ENCODE data around the gene MYLK.

Gene MYLK

DNA sequence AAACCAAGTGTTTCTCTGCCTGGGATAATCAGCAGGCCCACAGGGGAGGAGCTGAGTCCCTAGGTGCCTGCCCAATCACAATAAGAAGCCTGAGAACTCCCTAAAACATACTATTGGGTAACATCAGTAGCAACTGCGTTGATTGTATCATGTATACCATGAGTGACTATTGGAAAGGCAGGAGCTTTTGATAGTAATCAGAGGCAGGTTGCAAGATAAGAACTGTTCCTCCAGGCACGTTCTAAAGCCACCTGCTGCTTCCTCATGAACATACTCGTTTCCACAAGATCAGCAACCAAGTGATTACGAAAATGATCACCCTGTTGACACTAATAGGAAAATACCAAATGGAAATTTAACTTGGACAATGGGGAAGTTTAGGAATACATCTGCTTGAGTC lies 6.7 kb downstream of the MYLK start:
- DNase-seq = no peak

DNA sequence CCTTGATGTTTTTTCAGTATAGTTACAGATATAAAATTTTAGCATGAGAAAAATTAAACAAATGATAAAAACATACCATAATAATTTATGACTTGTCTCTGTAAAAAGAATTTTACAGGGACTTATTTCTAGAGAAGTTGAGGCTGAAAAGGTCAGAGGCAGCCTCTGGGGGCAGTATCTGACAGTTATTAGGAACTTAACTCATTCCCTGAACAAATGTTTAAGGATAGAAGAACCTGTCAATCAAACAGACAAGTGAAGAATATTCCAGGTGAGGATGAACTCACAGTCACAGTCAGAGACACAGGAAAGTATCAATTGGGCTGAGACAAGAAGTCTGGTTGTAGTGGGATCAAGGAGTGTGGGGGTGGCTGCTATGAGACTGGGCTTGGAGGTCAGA lies 7.3 kb downstream of the MYLK start:
- DNase-seq = no peak

DNA sequence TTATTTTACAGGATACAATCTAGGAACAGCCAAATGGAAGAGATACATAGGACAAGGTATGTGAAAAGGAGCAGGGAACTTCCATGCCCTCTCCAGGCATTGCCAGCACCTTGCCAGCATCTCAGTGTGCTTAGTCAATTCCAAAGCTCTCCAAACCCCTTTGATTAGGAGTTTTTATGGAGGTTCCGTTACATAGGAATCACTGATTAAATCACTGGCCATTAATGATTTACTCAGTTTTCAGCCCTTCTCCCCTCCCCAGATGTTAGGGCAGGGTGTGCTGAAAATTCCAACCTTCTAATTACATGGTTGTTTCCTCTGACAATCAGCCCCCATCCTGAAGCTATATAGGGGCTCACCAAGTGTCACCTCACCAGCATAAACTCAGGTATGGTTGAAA lies 11.5 kb downstream of the MYLK start:
- no peak for DNase-seq

DNA sequence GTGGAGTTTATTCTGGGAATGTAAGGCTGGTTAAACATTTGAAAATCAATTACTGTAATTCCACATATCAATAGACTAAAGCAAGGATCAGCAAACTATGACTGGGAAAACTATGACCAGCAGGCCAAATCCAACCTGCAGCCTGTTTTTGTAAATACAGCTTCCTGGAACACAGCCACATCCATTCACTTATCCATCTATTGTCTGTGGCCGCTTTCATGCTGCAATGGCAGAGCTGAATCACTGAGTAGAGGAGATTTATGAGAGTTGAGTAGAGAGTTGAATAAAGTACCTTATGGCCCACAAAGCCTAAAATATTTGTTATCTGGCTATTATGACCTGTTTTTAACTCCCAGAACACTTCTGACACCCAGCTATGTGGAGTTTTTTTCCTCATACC lies 12.2 kb downstream of the MYLK start:
- no peak for DNase-seq

DNA sequence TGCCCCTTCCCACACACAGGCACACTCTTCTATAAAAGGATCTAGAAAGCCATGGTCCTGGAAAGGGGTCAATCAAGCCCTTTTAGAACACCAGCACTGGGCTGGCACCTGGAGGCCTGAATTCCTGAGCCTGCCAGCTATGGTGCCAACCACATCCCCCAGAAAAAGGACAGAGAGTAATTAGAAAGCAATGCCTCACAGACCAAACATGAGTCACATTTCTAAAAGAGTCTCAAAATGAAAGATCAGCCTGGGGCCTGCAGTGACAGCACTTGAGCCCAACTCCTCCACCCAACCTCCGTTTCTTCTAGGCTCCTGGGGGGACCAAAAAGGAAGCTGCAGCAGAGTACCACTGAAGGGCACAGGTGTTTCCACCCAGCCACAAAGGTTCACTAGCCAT lies 14.1 kb downstream of the MYLK start:
- no peak for DNase-seq

DNA sequence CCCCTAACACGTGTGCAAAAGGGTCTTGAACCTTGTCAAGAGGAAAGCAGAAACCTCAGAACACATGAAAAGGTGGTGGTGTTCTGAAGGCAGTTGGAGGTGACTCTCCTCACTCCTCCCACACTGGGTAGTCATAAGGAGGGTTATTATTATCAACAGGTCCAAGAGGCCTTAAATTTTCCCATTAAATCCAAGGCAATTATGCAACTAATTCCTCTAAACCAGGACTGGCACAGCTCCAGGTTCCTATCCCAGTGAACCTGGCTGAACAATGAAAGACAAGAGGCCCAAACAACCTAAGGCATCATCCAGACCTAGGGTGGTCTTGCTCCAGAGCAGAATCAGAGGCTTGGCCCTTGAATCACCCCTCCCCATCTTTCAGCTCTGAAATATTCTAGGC lies 15.0 kb downstream of the MYLK start:
- DNase-seq = no peak

DNA sequence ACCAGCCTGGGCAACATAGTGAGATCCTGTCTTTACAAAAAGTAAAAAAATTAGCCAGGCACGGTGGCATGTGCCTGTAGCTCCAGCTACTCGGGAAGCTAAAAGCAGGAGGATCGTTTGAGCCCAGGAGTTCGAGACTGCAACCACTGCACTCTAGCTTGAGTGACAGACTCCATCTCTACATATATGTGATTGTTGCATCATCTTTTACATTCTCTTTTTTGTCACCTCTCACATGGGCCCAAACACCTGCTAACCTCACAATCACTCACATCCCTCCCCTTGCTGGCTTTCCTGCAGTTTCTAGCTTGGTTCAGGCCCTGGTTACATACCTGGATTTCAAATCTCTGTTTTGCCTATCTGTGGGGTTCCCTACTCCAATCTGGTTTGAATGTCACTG lies 19.4 kb downstream of the MYLK start:
- DNase-seq = no peak

DNA sequence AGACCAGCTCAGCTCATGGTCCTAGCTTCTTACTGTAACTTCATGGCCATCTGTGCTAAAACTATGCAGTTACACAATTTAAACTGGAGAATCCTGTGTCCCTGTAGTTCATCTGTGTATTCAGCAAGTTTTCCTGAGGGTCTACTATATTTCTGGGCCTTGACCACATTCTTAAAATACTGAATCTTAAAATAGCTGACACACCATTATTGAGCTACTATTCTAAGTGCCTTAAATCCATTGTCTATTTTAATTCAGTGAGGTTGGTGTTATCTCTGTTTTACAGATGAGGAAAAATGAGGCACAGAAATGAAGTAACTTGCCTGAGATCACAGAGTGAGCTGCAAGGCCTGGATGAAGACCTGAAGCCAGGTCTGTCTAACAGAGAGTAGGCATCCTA lies 22.0 kb downstream of the MYLK start:
- DNase-seq = no peak

DNA sequence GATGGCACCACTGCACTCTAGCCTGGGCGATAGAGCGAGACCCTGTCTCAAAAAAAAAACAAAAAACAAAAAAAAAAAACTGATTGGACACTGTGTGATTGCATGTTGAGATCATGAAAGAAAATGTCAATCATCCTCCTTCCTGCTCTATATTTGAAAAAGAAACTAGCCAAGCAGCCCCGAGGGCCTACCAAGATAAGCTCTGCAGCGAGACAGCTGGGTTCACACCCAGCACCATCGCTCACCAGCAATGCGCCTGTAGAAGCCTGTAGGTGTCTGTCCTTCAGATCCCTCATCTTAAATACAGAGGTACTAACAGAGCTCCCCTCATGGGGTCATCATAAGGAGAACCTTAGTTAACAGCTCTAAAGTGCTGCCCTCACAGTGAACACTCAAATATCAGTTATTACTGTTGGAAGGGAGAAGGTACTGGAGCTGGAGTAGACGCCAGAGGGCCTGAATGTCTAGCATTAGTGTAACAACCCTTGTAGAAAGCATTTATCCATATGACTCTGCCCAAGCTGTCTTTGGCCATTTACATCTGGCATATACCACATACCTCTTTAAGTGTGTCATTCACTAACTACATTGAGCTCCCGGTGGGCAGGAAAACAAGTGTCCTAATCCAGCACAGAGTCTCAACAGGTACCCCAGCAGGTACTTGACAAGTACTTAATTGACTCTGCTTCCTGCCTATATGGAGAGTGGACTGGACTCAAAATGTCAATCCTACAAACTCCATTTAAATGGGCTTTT lies 22.9 kb downstream of the MYLK start:
- DNase-seq = no peak

DNA sequence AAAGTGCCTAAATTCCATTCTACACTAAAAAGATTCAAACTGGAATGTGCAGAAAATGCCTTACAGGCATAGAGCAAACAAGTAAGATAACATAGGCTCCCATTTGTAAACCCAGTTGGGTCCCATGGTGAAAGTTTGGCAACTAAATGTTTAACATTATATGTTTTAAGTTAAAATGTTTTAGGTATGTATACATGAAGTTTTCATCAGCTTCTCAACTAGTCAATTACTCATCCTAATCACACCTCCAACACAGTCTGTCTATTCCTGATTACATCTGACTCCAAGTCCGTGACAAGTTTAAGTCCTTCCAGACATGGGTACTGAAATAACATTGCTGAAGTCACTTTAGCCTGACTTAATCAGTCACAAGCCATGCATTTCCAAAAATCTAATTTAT lies 25.0 kb downstream of the MYLK start:
- no peak for DNase-seq

DNA sequence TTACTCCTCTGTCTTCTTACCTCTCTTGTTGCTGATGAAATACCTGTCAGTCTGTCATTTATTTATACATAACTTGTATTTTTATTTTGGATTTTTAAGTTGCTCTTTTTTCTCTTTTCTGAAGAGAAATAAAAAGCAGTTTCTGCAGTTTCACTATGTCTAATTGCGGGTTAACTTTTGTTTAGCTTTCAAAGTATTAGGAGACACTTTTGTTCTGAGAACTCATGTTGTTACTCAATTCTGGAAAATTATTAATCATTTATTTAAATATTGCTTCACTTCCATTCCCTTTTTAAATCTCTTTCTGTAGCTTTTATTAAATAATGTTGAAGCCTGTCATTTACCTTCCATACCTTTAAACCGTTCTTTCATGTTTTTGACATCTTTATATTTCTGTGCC lies 29.2 kb downstream of the MYLK start:
- no peak for DNase-seq

DNA sequence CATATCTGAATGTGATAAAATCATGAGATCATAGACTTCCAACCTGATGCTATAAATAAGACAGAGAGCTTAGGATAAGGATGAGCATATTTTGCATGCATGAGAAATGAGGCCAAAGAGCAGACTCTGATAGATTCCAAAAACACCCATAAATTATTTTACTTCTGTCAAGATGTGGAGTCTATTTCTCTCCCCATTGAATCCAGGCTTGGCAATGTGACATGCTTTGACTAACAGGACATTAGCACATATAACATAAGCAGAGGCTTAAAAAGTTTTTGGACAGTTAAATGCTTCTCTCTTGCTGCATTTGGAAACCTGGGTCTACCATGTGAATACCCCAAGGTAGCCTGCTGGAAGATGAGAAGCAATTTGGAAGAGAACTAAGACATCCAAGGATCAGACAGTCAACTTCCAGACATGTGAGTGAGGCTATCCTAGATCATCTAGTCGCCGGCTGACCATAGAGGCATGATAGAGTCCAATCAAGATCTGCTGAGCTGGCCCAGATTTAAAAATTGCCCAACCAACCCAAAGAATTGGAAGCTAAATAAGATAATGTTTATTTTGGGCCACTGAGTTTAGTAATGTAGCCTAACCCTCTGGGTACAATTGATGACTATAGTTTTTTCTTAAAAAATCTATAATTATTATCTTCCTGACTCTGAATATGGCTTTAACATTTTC lies 30.3 kb downstream of the MYLK start:
- DNase-seq = no peak

DNA sequence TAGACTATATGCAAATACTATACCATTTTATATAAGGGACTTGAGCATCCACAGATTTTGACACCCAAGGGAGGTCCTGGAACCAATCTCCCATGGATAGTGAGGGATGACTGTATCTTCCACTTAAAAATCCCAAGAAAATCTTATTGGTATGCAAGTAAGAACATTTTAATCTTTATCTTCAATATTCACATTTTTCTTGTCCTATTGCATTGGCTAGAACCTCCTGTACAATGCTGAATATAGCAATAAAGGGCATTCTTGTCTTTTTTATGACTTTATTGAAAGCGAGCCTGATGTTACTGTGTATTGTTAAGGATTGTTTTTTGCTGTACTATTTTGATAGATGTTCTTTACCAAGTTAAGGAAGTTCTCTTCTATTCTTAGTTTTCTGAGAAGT lies 36.9 kb downstream of the MYLK start:
- DNase-seq = no peak

DNA sequence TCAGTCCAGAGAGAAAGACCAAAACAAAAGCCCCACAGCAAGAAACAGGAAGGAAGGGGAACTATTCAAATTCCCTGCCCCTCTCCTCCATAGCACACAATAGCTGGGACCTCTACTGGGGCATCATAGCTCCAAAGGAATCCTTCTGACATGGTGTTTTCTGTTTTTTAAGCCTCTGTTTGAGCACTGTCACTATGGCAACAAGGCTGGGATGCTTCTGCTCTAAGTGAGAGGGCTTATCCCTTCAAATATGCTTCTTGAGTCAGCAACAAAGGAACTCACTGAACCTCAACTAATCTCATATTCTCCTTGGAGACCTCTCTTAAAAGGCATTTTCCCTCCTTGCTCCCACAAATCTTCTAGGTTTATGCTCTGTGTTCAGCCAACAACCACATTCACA lies 40.5 kb downstream of the MYLK start:
- no peak for DNase-seq

DNA sequence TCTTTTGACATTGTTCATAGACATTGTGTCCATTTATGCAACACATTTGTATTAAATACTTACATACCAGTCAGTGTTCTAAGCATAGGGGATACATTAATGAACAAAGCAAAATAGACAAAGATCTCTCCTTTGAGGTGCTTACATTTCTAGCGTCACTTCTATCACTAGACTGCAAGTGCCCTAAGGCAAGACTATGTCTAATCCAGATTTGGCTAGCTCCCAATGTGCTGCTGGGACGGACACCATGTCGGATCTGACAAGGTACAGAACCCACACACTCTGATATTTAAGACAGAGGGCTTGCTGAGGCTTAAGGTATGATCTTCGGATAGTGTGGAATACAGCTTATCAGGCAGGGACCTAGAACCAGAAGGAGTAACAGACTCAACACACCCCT lies 41.4 kb downstream of the MYLK start:
- no peak for DNase-seq

DNA sequence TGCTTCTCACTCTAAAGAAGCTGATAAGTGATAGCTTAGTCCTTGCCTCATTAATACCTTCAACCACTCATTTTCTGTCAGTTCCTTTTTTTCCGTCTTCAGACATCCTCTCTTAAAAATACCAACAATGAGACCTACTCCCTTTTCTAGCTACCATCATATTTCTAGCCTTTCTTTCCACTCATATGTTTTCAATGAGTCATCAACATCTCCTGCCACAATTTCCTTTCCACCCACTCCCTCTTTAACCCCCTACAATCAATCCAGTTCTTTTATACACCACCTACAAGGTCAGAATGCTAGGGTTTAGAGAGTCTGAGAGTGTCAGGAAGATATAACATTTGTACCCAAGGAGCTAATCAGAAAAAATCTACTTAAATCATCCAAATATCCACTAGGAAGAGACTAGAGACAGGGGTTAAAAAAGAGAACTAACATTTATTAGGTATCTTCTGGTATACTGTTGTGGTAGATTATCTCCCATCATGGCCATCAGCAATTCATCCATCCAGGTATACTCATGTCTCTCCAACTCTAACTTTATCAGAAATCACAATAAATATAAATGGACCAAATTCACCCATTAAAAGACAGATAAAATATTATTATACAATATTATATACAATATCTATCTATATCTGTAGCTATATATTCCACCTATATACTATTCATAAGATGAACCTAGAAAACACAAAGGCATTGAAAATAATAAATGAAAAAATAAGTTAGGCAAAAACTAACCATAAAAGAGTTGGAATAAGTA lies 42.5 kb downstream of the MYLK start:
- DNase-seq = no peak

DNA sequence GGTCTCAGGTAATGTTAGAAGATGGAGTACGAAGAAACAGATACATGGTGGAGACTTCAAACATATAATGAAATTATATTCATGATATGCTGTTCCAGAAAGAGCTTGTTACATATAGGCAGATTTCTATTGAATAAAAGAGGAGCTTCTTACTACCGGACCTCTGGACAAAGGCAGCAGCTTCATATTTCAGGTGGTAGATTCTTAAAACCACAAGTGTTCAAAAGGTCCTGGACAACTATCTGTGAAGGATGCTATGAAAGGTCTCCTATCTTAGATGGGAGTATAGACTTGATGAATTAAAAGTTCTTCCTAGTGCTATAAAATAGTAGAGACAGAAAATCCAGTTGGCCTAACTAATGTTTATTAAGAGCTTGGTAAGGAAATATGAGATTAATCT lies 43.2 kb downstream of the MYLK start:
- no peak for DNase-seq

DNA sequence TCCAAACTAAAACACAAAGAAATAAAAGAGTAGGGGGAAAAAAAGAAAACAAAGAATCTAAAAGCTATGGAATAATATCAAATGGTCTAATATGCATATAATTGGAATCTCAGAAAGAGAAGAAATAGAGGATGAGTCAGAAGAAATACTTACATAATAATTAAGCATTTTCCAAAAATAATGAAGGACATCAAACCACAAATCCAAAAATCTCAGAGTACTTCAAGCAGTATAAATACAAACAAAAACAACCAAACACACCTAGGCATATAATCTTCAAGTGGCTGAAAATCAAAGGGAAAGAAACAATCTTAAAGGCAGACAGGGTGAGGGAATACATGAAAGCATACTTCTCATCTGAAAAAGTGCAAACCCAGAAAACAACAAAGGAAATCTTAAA lies 46.3 kb downstream of the MYLK start:
- DNase-seq = no peak

DNA sequence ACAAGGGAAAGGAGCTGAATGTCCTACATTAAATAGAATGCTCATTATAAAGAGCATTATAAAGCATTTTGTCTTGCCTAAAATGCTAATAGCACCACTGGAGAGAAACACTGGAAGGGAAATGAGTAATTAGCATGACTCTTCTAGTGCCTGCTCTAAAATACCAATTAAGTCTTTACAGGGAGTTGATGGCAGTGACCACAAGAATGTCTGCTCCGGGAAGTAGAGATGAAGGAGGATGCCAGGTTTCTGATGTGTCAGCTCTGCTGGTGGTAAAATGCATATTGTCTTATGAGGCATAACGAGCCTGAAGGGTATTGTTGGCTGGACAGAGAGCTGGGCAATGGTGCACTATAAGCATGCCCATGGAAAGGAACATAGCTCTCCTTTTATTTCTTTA lies 49.5 kb downstream of the MYLK start:
- no peak for DNase-seq

DNA sequence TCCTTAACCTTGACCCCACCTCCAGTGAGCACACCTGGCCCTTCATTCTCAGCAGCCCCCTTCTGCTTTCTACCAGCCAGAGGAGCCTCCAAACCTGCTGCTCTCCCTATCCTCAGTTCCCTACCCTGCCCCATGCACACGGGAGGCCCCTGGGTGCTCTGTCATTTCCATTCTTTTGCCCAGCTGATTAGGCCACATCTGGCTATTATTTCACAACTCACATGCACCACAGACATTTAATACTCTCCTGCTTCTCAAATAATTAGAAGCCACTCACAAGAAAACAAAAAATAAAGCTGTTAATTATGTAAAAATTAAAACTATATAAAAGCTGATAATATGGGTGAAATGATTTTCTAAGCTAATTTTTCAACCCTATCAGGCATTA lies 50.7 kb downstream of the MYLK start:
- DNase-seq = no peak

DNA sequence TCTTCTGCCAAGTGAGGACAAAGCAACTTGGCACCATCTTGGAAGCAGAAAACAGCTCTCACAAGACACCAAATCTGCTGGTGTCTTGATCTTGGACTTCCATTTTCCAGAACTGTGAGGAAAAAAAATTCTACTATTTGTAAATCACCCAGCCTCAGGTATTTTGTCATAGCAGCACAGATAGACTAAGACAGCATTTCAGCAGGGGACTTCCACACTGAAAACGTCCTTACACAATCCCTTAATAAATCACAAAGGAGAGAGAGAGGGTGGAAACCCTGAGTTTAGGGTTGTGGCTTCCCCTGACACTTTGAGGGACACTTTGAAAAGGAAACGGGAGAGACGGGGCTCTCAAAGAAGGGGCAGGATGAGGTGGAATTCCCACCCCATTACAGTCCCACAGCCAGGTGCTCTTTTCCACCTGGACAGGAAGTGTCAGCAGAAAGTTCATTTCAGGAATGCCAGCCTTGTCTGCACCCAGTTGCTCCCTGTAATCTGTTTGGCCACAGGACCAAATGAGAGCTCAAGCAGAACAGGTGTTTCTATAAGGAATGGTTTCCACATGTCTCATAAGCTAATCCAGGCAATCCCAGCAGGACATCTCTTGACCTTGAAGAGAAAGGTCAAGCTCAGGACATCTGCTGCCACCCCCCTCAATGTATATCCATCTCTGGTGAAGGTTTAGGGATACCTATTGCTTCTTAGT lies 51.3 kb downstream of the MYLK start:
- no peak for DNase-seq

DNA sequence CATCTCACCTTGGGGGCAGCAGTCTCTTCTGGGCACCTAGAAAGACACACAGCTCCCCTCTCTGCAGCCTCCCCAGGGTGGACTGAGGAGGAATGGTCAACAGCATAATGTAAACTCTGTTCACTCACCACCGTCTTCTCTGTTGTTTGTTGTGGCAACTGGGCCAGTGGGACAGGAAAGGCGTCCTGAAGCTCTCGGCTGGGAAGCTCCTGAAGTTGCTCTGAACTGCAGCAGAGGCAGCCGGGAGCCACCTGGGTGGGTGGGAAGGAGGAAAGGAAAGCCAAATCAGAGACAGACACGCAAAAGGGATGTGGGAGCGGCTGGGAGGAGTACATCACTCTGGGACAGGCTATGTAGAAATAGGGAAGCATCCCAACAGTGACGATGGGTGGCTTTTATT lies 52.7 kb downstream of the MYLK start:
- no peak for DNase-seq

DNA sequence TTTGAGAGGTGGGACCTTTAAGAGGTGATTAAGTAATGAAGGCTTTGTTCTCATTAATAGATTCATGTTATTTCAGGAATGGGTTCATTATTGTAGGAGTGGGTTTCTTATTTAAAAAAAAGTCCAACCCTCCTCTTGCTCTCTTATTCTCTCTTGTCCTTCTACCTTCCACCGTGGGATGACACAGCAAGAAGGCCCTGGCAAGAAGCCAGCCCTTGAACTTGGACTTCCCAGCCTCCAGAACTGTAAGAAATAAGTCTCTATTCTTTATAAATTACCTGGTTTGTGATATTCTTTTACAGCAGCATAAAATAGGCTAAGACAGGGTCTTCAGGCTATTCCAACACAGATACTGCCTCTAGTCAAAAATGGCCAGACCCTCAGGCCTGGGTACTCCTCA lies 62.2 kb downstream of the MYLK start:
- no peak for DNase-seq

DNA sequence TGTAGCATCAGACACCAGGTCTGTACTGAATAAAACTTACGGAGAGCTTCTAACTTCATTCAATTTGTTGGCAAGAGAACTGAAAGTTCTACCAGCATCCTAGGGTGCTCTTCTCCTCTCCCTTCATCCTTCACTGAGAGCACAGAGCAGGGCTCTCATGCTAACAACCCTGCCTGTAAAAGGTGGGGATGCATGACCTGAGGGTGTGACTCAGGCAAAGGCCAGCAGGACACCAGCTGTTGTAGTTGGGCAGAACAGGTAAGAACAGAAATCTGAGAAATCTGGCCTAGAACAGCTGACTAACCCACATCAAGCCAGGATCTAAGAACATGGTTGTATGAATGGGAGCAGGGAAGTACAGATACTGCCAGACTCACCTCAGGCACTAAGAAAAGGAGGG lies 64.2 kb downstream of the MYLK start:
- no peak for DNase-seq

Measured in NCI-H510A (cell line).